Upper lobe of left lung (tissue), 6 donors: ENCODE measurements around the gene KRI1. TPM values are rescaled to one million over a fixed set of nuclear protein-coding genes. Genes with fewer than 3 reads are reported as not detected.

Experiments used
- ATAC-seq, 2 donors: fragments of 200-7000 bp; cut with Tn5 transposase; one replicate each; pipeline ENCODE4 v1.9.1; 2022; ENCODE audit warnings: mild to moderate bottlenecking in 2 of 2, moderate library complexity in 2 of 2; ENCODE audit not compliant: low FRiP score in 2 of 2
- DNase-seq, 2 donors: peaks; one replicate each; pipeline ENCODE4 v3.0.0-alpha.2; 2019 to 2020
- H3K27ac ChIP-seq, 4 donors: fragments of 200-600 bp; sonication (generic); one replicate each; pipeline ENCODE4 v1.5.1; 2016 to 2019
- H3K27me3 ChIP-seq, 4 donors: fragments of 200-600 bp; sonication (generic); one replicate each; pipeline ENCODE4 v1.5.1; 2017 to 2019
- H3K36me3 ChIP-seq, 4 donors: fragments of 200-600 bp; sonication (generic); one replicate each; pipeline ENCODE4 v1.5.1; 2016 to 2019
- H3K4me1 ChIP-seq, 4 donors: fragments of 200-600 bp; sonication (generic); one replicate each; pipeline ENCODE4 v1.5.1; 2018 to 2019
- H3K4me3 ChIP-seq, 4 donors: fragments of 200-600 bp; sonication (generic); one replicate each; pipeline ENCODE4 v1.5.1; 2017 to 2019; ENCODE audit warnings: mild to moderate bottlenecking in 2 of 4, moderate library complexity in 1 of 4
- H3K9me3 ChIP-seq, 4 donors: fragments of 200-600 bp; sonication (generic); one replicate each; pipeline ENCODE4 v1.5.1; 2018 to 2019
- EP300 ChIP-seq, 4 donors: sonication (generic); formaldehyde crosslinking; IDR thresholded peaks; one replicate each; pipeline ENCODE4 v1.5.1; 2017; ENCODE audit warnings: antibody characterized with exemption in 4 of 4, control low read depth in 2 of 4
- POLR2A ChIP-seq, 4 donors: fragments of 450-650 bp; IDR thresholded peaks; one replicate each; pipeline ENCODE4 v1.5.1; 2016 to 2017; ENCODE audit warnings: antibody characterized with exemption in 4 of 4, mild to moderate bottlenecking in 2 of 4
- POLR2AphosphoS5 ChIP-seq, 2 donors: sonication (generic); formaldehyde crosslinking; IDR thresholded peaks; one replicate each; pipeline ENCODE4 v1.5.1; 2017; ENCODE audit warnings: antibody characterized with exemption in 2 of 2
- WGBS, 2 donors: methylation state at CpG; one replicate each; pipeline ENCODE4 v1.1.5; 2017 to 2018; 5-methylcytosine and 5-hydroxymethylcytosine counted together
- total RNA-seq, 6 donors: library from RNA; depleted of rRNA in 4 of 6; stranded (reverse); fragments of >200 nt in 4 of 6; gene quantifications; one replicate each; pipeline versions ENCODE4 v1.1.0 to v1.2.1, GENCODE V29; 2016 to 2021
- TF ChIP-seq, protein P1 (sequence below), 6 experiments: fragments of 450-650 bp in 4 of 6; fragments of 200-600 bp in 2 of 6; sonication (generic) in 2 of 6; IDR thresholded peaks; one replicate each; pipeline ENCODE4 v1.5.1; 2016 to 2019; ENCODE audit warnings: antibody characterized with exemption in 6 of 6
- donor health status: DM: no; HTN: no; CAD: no; lungs with moderate emphysema.
- donor health status: DM: no; HTN: yes; CAD: no; lungs with severe emphysema.

Gene KRI1
- total RNA-seq, 6 donors from 2014 or later: 13.1 to 74.4 (median 24.5) TPM

DNA sequence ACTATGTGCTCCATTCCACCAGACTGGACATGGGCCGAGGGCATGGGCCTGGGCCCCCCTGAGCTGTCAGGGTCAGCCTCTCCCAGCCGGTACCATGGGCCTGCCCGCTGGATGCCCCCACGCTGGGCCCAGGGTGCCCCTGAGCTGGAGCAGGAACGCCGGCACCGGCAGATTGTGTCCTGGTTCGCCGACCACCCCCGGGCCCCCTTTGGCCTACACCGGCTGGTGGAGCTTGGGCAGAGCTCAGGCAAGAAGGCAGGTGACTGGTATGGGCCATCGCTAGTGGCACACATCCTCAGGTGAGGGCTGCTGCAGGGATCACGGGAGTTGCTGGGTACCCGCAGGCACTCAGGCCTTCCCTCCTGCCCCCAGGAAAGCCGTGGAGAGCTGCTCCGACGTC lies 19.0 kb downstream of the KRI1 start:
- no peak overlapping the region for H3K27ac ChIP-seq
- DNase-seq: peak in 1 of 2 donors; percentile 78
- no peak for ATAC-seq

GRCh38 chr19:10544753-10545251 lies 21.0 kb downstream of the KRI1 start:
- H3K27ac ChIP-seq: peak overlapping the region; percentile 85 to 96 (median 92)
- no peak for TF ChIP-seq POLR2A (IDR thresholded peaks at IDR 0.05)
- TF ChIP-seq POLR2AphosphoS5 (IDR thresholded peaks at IDR 0.05): no peak
- no peak for TF ChIP-seq EP300 (IDR thresholded peaks at IDR 0.05)
- TF ChIP-seq, protein P1, sequence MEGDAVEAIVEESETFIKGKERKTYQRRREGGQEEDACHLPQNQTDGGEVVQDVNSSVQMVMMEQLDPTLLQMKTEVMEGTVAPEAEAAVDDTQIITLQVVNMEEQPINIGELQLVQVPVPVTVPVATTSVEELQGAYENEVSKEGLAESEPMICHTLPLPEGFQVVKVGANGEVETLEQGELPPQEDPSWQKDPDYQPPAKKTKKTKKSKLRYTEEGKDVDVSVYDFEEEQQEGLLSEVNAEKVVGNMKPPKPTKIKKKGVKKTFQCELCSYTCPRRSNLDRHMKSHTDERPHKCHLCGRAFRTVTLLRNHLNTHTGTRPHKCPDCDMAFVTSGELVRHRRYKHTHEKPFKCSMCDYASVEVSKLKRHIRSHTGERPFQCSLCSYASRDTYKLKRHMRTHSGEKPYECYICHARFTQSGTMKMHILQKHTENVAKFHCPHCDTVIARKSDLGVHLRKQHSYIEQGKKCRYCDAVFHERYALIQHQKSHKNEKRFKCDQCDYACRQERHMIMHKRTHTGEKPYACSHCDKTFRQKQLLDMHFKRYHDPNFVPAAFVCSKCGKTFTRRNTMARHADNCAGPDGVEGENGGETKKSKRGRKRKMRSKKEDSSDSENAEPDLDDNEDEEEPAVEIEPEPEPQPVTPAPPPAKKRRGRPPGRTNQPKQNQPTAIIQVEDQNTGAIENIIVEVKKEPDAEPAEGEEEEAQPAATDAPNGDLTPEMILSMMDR (IDR thresholded peaks at IDR 0.05): no peak
- peaks cover 9 to 23% (median 16%) of the 10 kb centered on the region in 4 donors for H3K4me1 ChIP-seq
- peak overlapping the region in 3 of 4 donors; percentile 76 to 87 (median 87) for H3K4me3 ChIP-seq
- H3K9me3 ChIP-seq: no peaks in the 10 kb centered on the region
- peak in 1 of 2 donors; percentile 80 for DNase-seq
- peaks cover 7 to 33% (median 20%) of the 10 kb centered on the region in 4 donors for H3K36me3 ChIP-seq
- no peak for ATAC-seq
- WGBS, 2 donors: 27 to 42% methylated on average over 16 to 19 of the region's 23 CpGs
- no peaks in the 10 kb centered on the region for H3K27me3 ChIP-seq

More for the DNA sequence above, 19.0 kb downstream of the KRI1 start:
- H3K4me3 ChIP-seq: no peak overlapping the region
- no peaks in the 10 kb centered on the region for H3K9me3 ChIP-seq
- 92 to 95% methylated on average over 15 to 17 of the region's 17 CpGs for WGBS, 2 donors
- peaks cover 9 to 23% (median 16%) of the 10 kb centered on the region in 4 donors for H3K4me1 ChIP-seq
- peaks cover 14 to 53% (median 35%) of the 10 kb centered on the region in 4 donors for H3K36me3 ChIP-seq
- TF ChIP-seq EP300 (IDR thresholded peaks at IDR 0.05) (no peak), POLR2A (IDR thresholded peaks at IDR 0.05) (no peak), POLR2AphosphoS5 (IDR thresholded peaks at IDR 0.05) (no peak)
- TF ChIP-seq, protein P1 (IDR thresholded peaks at IDR 0.05): no peak
- no peaks in the 10 kb centered on the region for H3K27me3 ChIP-seq

DNA sequence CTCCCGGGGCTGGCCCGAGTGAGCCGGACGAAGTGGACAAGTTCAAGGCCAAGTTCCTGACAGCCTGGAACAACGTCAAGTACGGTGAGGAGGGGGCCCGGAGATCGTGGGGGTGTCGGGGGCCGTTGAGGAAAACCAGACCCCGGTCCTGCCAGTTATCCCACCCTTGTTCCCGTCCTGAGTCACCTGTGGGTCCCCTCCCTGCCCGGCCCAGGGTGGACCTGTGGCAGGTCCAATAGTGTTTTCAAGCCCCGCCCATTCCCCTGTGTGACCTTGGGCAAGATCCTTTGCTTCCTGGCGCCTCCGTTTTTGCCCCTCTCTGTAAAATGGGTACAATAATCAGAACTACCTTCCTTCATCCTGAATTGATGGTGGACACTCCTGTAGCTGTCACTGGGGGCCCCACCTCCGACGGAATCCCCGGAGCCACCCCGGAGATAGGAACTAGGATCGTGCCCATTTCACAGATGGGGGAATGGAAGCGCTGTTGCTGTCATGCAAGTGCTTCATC lies 21.5 kb downstream of the KRI1 start:
- DNase-seq (peak in 1 of 2 donors; percentile 73), ATAC-seq (peak in 1 of 2 donors; percentile 46)
- H3K27me3 ChIP-seq: no peaks in the 10 kb centered on the region
- peaks cover 4 to 28% (median 15%) of the 10 kb centered on the region in 4 donors for H3K36me3 ChIP-seq
- TF ChIP-seq POLR2A (IDR thresholded peaks at IDR 0.05) (no peak), EP300 (IDR thresholded peaks at IDR 0.05) (no peak), POLR2AphosphoS5 (IDR thresholded peaks at IDR 0.05) (no peak)
- TF ChIP-seq, protein P1 (IDR thresholded peaks at IDR 0.05): no peak
- H3K27ac ChIP-seq: peak overlapping the region; percentile 85 to 96 (median 92)
- H3K4me1 ChIP-seq: peaks cover 9 to 23% (median 16%) of the 10 kb centered on the region in 4 donors
- peak overlapping the region; percentile 54 to 87 (median 82) for H3K4me3 ChIP-seq
- no peaks in the 10 kb centered on the region for H3K9me3 ChIP-seq
- 14 to 25% methylated on average over 16 to 17 of the region's 22 CpGs for WGBS, 2 donors

DNA sequence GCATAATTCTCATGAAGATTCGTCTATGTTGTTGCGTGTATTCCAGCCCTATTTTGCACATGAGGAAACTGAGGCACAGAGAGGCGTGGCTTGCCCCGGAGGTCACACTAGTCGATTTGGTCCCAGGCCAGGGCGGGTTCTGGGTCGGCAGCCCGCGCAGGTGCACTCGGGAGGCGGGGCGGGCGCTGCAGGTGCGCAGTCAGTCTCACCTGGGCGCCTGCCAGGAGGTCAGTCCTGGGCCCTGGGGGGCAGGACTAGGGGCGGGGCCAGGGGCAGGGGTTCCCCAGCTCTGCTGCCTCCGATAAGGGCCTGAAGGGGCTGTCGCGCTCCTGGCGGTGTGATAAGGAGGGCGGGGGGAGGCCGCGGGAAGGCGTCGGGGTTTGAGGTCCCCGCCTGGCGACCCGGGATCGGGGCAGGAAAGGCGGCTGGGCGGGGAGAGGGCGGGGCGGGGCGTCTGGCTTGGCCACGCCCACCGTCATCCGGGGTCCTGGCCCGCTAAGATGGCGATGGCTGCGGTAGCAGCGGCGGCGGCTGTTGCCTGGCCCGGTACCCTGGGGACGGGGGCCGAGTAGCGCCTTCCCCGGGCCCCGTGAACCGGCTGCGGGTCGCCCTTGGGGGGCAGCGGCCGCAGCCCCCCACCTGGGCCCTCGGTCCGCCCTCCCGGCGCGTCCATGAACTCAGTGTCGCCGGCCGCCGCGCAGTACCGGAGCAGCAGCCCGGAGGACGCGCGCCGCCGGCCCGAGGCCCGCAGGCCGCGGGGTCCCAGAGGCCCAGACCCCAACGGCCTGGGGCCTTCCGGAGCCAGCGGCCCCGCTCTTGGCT lies 22.2 kb downstream of the KRI1 start, which contains the start of gene ATG4D:
TSS of gene ATG4D (plus strand) at position 485 of the 822 bp plus-strand sequence. CDS start at position 672, 187 bp downstream.
- H3K4me1 ChIP-seq: peaks cover 9 to 23% (median 16%) of the 10 kb centered on the region in 4 donors
- WGBS, 2 donors: 1 to 3% methylated on average over 18 of the region's 79 CpGs
- peak within 1 kb of the TSS; percentile 54 to 87 (median 82) for H3K4me3 ChIP-seq
- no peaks in the 10 kb centered on the region for H3K9me3 ChIP-seq
- H3K27ac ChIP-seq: peak within 1 kb of the TSS; percentile 85 to 96 (median 92)
- peak; percentile 91 to 97 for DNase-seq
- H3K36me3 ChIP-seq: peaks cover 0 to 21% (median 11%) of the 10 kb centered on the region in 4 donors
- H3K27me3 ChIP-seq: no peaks in the 10 kb centered on the region
- peak; percentile 92 to 95 for ATAC-seq
- TF ChIP-seq POLR2A (IDR thresholded peaks at IDR 0.05) (peak in 3 of 4 donors; percentile 61 to 85 (median 62)), POLR2AphosphoS5 (IDR thresholded peaks at IDR 0.05) (peak; percentile 53 to 73)
- TF ChIP-seq, protein P1 (IDR thresholded peaks at IDR 0.05): no peak
